H1 (cell line): Measurements from ENCODE around the gene ZNF615. TPM values are rescaled to one million over a fixed set of nuclear protein-coding genes. Genes with fewer than 3 reads are reported as not detected.

ENCODE experiments used
- CTCF ChIA-PET: fragments of 300-600 bp; sonication (Branson Sonifier 250); formaldehyde crosslinking; loops from one replicate; lab custom pipeline; 2021; ENCODE audit not compliant: partially characterized antibody; lab: Charles Lee
- POLR2A ChIA-PET: fragments of 300-600 bp; sonication (Branson Sonifier 250); formaldehyde crosslinking; loops from one replicate; lab custom pipeline; 2021; ENCODE audit warnings: inconsistent platforms; ENCODE audit not compliant: partially characterized antibody; lab: Charles Lee
- DNase-seq, 2 experiments: peaks; one replicate each; pipeline versions ENCODE4 v3.0.0 to v3.0.0-alpha.2; 2010 to 2022; ENCODE audit warnings: low spot score in 2 of 2, low read depth in 1 of 2, mixed read lengths in 1 of 2
- FAIRE-seq: peaks from 2 replicates; lab custom pipeline; 2011; peaks lifted over from hg19 to GRCh38; lab: Jason Lieb, UNC
- H2AFZ ChIP-seq: 2 replicates; pipeline ENCODE4 v1.8.1; 2012; ENCODE audit warnings: low read length, inconsistent platforms
- H2AK5ac ChIP-seq: 2 replicates; pipeline ENCODE4 v1.6.1; 2013; ENCODE audit warnings: low read depth, low read length
- H2BK120ac ChIP-seq: replicated peaks from 2 replicates; pipeline ENCODE3; 2013; ENCODE audit warnings: low read depth, low read length, inconsistent platforms
- H2BK12ac ChIP-seq: 2 replicates; pipeline ENCODE4 v1.6.1; 2013; ENCODE audit warnings: low read depth, low read length
- H2BK15ac ChIP-seq: 2 replicates; pipeline ENCODE4 v1.6.1; 2013; ENCODE audit warnings: low read length
- H2BK20ac ChIP-seq: 2 replicates; pipeline ENCODE4 v1.6.1; 2013; ENCODE audit warnings: low read length
- H2BK5ac ChIP-seq: 2 replicates; pipeline ENCODE4 v1.6.1; 2013; ENCODE audit warnings: low read depth, low read length
- H3K14ac ChIP-seq: 2 replicates; pipeline ENCODE4 v1.6.1; 2013; ENCODE audit warnings: inconsistent platforms; ENCODE audit not compliant: insufficient read length
- H3K18ac ChIP-seq: 2 replicates; pipeline ENCODE4 v1.6.1; 2013; ENCODE audit warnings: low read length; ENCODE audit errors: extremely low read depth
- H3K23ac ChIP-seq: 2 replicates; pipeline ENCODE4 v1.6.1; 2013; ENCODE audit warnings: inconsistent platforms; ENCODE audit not compliant: insufficient read length
- H3K23me2 ChIP-seq: 2 replicates; pipeline ENCODE4 v1.6.1; 2013; ENCODE audit warnings: low read depth, low read length
- H3K27ac ChIP-seq: 2 replicates; pipeline ENCODE4 v1.6.1; 2011; ENCODE audit warnings: low read depth, low read length, inconsistent platforms
- H3K27me3 ChIP-seq, 4 experiments: replicated peaks in 1 of 4; 1 replicate in 1 of 4; 2 replicates in 3 of 4; pipeline versions ENCODE4 v1.6.1 to v1.8.1; 2011 to 2013; ENCODE audit warnings: low read length in 3 of 4, mild to moderate bottlenecking in 3 of 4, inconsistent platforms in 2 of 4, mixed read lengths in 2 of 4, moderate library complexity in 1 of 4; ENCODE audit not compliant: control insufficient read depth in 3 of 4, insufficient read depth in 3 of 4; ENCODE audit errors: extremely low read depth in 1 of 4
- H3K36me3 ChIP-seq, 4 experiments: 2 replicates each; pipeline versions ENCODE4 v1.6.1 to v1.8.1; 2011 to 2013; ENCODE audit warnings: mild to moderate bottlenecking in 4 of 4, low read length in 3 of 4, moderate library complexity in 2 of 4, control low read depth in 1 of 4, inconsistent platforms in 1 of 4; ENCODE audit not compliant: insufficient read depth in 4 of 4, control insufficient read depth in 2 of 4
- H3K4ac ChIP-seq: replicated peaks from 2 replicates; pipeline ENCODE3; 2013; ENCODE audit warnings: low read length, low read depth, mixed read lengths, inconsistent platforms; ENCODE audit not compliant: insufficient read length
- H3K4me1 ChIP-seq, 4 experiments: replicated peaks in 1 of 4; 1 replicate in 1 of 4; 2 replicates in 3 of 4; pipeline versions ENCODE4 v1.6.1 to v1.8.1; 2011 to 2013; ENCODE audit warnings: low read length in 3 of 4, inconsistent platforms in 2 of 4, mixed read lengths in 1 of 4; ENCODE audit not compliant: insufficient read depth in 4 of 4, control insufficient read depth in 3 of 4
- H3K4me2 ChIP-seq, 2 experiments: 2 replicates each; pipeline versions ENCODE4 v1.6.1 to v1.8.1; 2011 to 2013; ENCODE audit warnings: low read depth in 2 of 2, low read length in 2 of 2, control low read depth in 1 of 2, inconsistent platforms in 1 of 2, mild to moderate bottlenecking in 1 of 2; ENCODE audit not compliant: insufficient read depth in 1 of 2
- H3K4me3 ChIP-seq, 4 experiments: fragments of 200-600, 300-600 bp in 1 of 4; sonication (generic), shearing (Covaris generic), sonication (Bioruptor Twin) in 1 of 4; 2 replicates each; pipeline versions ENCODE4 v1.5.1 to v1.8.1; 2011 to 2016; ENCODE audit warnings: low read length in 4 of 4, low read depth in 3 of 4, control low read depth in 2 of 4, inconsistent platforms in 2 of 4, mild to moderate bottlenecking in 2 of 4, mixed read lengths in 1 of 4, moderate library complexity in 1 of 4; ENCODE audit not compliant: insufficient read depth in 2 of 4; ENCODE audit errors: extremely low read depth in 1 of 4
- H3K56ac ChIP-seq: replicated peaks from 2 replicates; pipeline ENCODE3; 2013; ENCODE audit warnings: low read depth, mild to moderate bottlenecking, mixed read lengths, low read length, inconsistent platforms; ENCODE audit not compliant: insufficient read length
- H3K79me1 ChIP-seq: 2 replicates; pipeline ENCODE4 v1.6.1; 2013; ENCODE audit warnings: low read depth, low read length, control low read depth
- H3K79me2 ChIP-seq, 2 experiments: 2 replicates each; pipeline versions ENCODE4 v1.6.1 to v1.8.1; 2012 to 2013; ENCODE audit warnings: low read length in 2 of 2, mild to moderate bottlenecking in 2 of 2, inconsistent platforms in 1 of 2; ENCODE audit not compliant: insufficient read depth in 2 of 2, control insufficient read depth in 1 of 2
- H3K9ac ChIP-seq, 4 experiments: replicated peaks in 1 of 4; 1 replicate in 1 of 4; 2 replicates in 3 of 4; pipeline versions ENCODE4 v1.6.1 to v1.8.1; 2011 to 2013; ENCODE audit warnings: low read depth in 3 of 4, low read length in 3 of 4, control low read depth in 2 of 4, mild to moderate bottlenecking in 2 of 4, moderate library complexity in 2 of 4, inconsistent platforms in 1 of 4; ENCODE audit errors: extremely low read depth in 1 of 4
- H3K9me3 ChIP-seq, 2 experiments: 2 replicates each; pipeline versions ENCODE4 v1.6.1 to v1.8.1; 2012 to 2013; ENCODE audit warnings: mild to moderate bottlenecking in 2 of 2, moderate library complexity in 2 of 2, control low read depth in 1 of 2, inconsistent platforms in 1 of 2, low read depth in 1 of 2, low read length in 1 of 2, mixed read lengths in 1 of 2; ENCODE audit not compliant: insufficient read depth in 2 of 2
- H4K20me1 ChIP-seq, 2 experiments: replicated peaks in 1 of 2; 2 replicates each; pipeline versions ENCODE3 to v1.8.1; 2011 to 2013; ENCODE audit warnings: inconsistent platforms in 2 of 2, low read length in 2 of 2, mild to moderate bottlenecking in 1 of 2; ENCODE audit not compliant: insufficient read depth in 2 of 2, control insufficient read depth in 1 of 2
- H4K5ac ChIP-seq: 2 replicates; pipeline ENCODE4 v1.6.1; 2013; ENCODE audit warnings: low read length, low read depth, mixed read lengths, inconsistent platforms; ENCODE audit not compliant: insufficient read length
- H4K8ac ChIP-seq: 2 replicates; pipeline ENCODE4 v1.8.0; 2013; ENCODE audit warnings: mild to moderate bottlenecking, moderate library complexity, low read length, inconsistent platforms; ENCODE audit not compliant: insufficient read depth; ENCODE audit errors: extremely low read depth
- H4K91ac ChIP-seq: replicated peaks from 2 replicates; pipeline ENCODE3; 2013; ENCODE audit warnings: low read length, mixed read lengths, inconsistent platforms; ENCODE audit not compliant: insufficient read length
- CBX8 ChIP-seq: fragments of 300-800, 300-1000 bp; sonication (generic); IDR thresholded peaks from 2 replicates; pipeline ENCODE4 v1.7.1; 2016; ENCODE audit warnings: low read depth, low read length, borderline replicate concordance
- CHD1 ChIP-seq: IDR thresholded peaks from 2 replicates; pipeline ENCODE4 v1.6.1; 2012; ENCODE audit warnings: low read depth, low read length, improper control_type of control experiment
- EP300 ChIP-seq, 2 experiments: IDR thresholded peaks; 1 replicate in 1 of 2; 2 replicates in 1 of 2; pipeline ENCODE4 v1.6.1; 2011 to 2012; ENCODE audit warnings: low read depth in 2 of 2, low read length in 2 of 2, mild to moderate bottlenecking in 2 of 2, borderline replicate concordance in 1 of 2, inconsistent platforms in 1 of 2, moderate library complexity in 1 of 2
- HDAC2 ChIP-seq, 2 experiments: fragments of 300-600 bp in 1 of 2; sonication (generic) in 1 of 2; IDR thresholded peaks; 2 replicates each; pipeline ENCODE4 v1.6.1; 2011 to 2012; ENCODE audit warnings: low read depth in 2 of 2, low read length in 2 of 2, mild to moderate bottlenecking in 2 of 2, moderate library complexity in 2 of 2, borderline replicate concordance in 1 of 2, inconsistent platforms in 1 of 2
- POLR2AphosphoS5 ChIP-seq: IDR thresholded peaks from 2 replicates; pipeline ENCODE4 v1.6.1; 2011; ENCODE audit warnings: low read depth, low read length
- WGBS, 2 experiments: shearing (Covaris generic) in 1 of 2; methylation state at CpG; one replicate each; pipeline versions ENCODE4 v1.1.6 to v1.1.7; 2013 to 2015; ENCODE audit warnings: low lambda C conversion rate in 2 of 2, mixed read lengths in 2 of 2, inconsistent platforms in 1 of 2, low coverage in 1 of 2, missing lambda C conversion rate in 1 of 2; ENCODE audit not compliant: insufficient replicate concordance in 2 of 2, insufficient coverage in 1 of 2, insufficient read length in 1 of 2; ENCODE audit errors: extremely low coverage in 1 of 2, missing lambda C conversion rate in 1 of 2; 5-methylcytosine and 5-hydroxymethylcytosine counted together
- polyA plus RNA-seq, 7 experiments: library from polyadenylated mRNA; depleted of rRNA in 3 of 7; stranded (reverse) in 5 of 7; unstranded in 2 of 7; fragments of >200 nt in 5 of 7; fragments of 200-250 nt in 2 of 7; gene quantifications; 1 replicate in 5 of 7; 2 replicates in 1 of 7; 4 replicates in 1 of 7; pipeline versions ENCODE4 v1.2.1 to v1.2.3, GENCODE V29; 2011 to 2013; ENCODE audit warnings: missing spikeins in 2 of 7, mixed read lengths in 2 of 7
- total RNA-seq: library from RNA; stranded (reverse); fragmentation: NEBNext Ultra II Directional; extraction: Animal tissue kit (Norgen Biotek cat#: 25700); gene quantifications from 2 replicates; pipeline ENCODE4 v1.2.1, GENCODE V29; 2021
- TF ChIP-seq, protein P1 (sequence below): IDR thresholded peaks from 2 replicates; pipeline ENCODE4 v1.6.1; 2012; ENCODE audit warnings: inconsistent platforms

ZNF615 gene
- total and polyA plus RNA-seq, 2 of the 8 experiments (the other 6 are each of a cell fraction or from before 2014, with no cell fraction given) = 2.8 to 7.5 TPM

GRCh38 chr19:51977346-51977745 is 30.7 kb downstream of the ZNF615 start:
- Histone ChIP-seq H3K4me2 (no peak overlapping the region), H4K91ac (no peak overlapping the region), H2BK120ac (no peak overlapping the region), H3K9me3 (peaks cover 41 to 55% of the 10 kb centered on the region in 2 experiments), H3K14ac (no peak overlapping the region), H2BK12ac (no peak overlapping the region), H2BK20ac (no peak overlapping the region), H2AFZ (no peak overlapping the region), H3K79me1 (no peaks in the 10 kb centered on the region), H3K4me3 (no peak overlapping the region), H3K9ac (no peak overlapping the region), H3K36me3 (peaks cover 4 to 35% (median 15%) of the 10 kb centered on the region in 4 experiments; a peak in 6 of 8 replicates), H2BK15ac (no peak overlapping the region), H3K56ac (no peak overlapping the region), H4K8ac (no peak overlapping the region), H4K20me1 (no peaks in the 10 kb centered on the region), H3K4me1 (no peaks in the 10 kb centered on the region), H2BK5ac (no peak overlapping the region), H2AK5ac (no peak overlapping the region), H4K5ac (no peak overlapping the region), H3K23me2 (no peaks in the 10 kb centered on the region), H3K79me2 (peaks cover 0 to 35% of the 10 kb centered on the region in 2 experiments; a peak in 2 of 4 replicates), H3K27ac (no peak overlapping the region), H3K23ac (no peak overlapping the region), H3K18ac (no peak overlapping the region), H3K4ac (no peak overlapping the region), H3K27me3 (no peaks in the 10 kb centered on the region)
- DNase-seq = no peak
- FAIRE-seq = no peak
- ChIA-PET POLR2A (no interaction called here), CTCF (interaction anchor here (0.6 kb wide), 1 partner anchor 195 kb away, joined by 4 read pairs; no protein-coding TSS in a partner anchor)
- 95% methylated on average over 7 of the region's 7 CpGs; no CpG with 5 or more reads in 1 of the 2 experiments for WGBS, 2 experiments
- TF ChIP-seq, protein P1, sequence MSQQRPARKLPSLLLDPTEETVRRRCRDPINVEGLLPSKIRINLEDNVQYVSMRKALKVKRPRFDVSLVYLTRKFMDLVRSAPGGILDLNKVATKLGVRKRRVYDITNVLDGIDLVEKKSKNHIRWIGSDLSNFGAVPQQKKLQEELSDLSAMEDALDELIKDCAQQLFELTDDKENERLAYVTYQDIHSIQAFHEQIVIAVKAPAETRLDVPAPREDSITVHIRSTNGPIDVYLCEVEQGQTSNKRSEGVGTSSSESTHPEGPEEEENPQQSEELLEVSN = no peak
- TF ChIP-seq EP300 (IDR thresholded peaks at IDR 0.05; ENCODE audit: borderline replicate concordance in 1 of 2, low read depth in 2 of 2, low read length in 2 of 2) = no peak
- no peak for TF ChIP-seq CBX8
- no peak for TF ChIP-seq CHD1
- TF ChIP-seq POLR2AphosphoS5 = no peak
- TF ChIP-seq HDAC2 (IDR thresholded peaks at IDR 0.05; ENCODE audit: borderline replicate concordance in 1 of 2, low read depth in 2 of 2, low read length in 2 of 2) = no peak
